Glutamatergic neuron (in vitro differentiated cells): ENCODE results near the gene SLC41A2. TPM values are rescaled to one million over a fixed set of nuclear protein-coding genes. Genes with fewer than 3 reads are reported as not detected.

Source experiments
- DNase-seq: peaks from one replicate; pipeline ENCODE4 v3.0.0; 2022
- H3K27ac Mint-ChIP-seq: one replicate; pipeline ENCODE4 v1.8.0; 2020; ENCODE audit warnings: mild to moderate bottlenecking, mixed read lengths, inconsistent platforms; ENCODE audit not compliant: unreplicated experiment
- H3K27me3 Mint-ChIP-seq: one replicate; pipeline ENCODE4 v1.8.0; 2020; ENCODE audit warnings: mild to moderate bottlenecking, moderate library complexity, mixed read lengths, inconsistent platforms; ENCODE audit not compliant: unreplicated experiment
- H3K36me3 Mint-ChIP-seq: one replicate; pipeline ENCODE4 v1.8.0; 2020; ENCODE audit warnings: mild to moderate bottlenecking, mixed read lengths, inconsistent platforms; ENCODE audit not compliant: unreplicated experiment
- H3K4me1 Mint-ChIP-seq: one replicate; pipeline ENCODE4 v1.8.0; 2020; ENCODE audit warnings: mild to moderate bottlenecking, low read depth, mixed read lengths, inconsistent platforms; ENCODE audit not compliant: unreplicated experiment
- H3K4me3 Mint-ChIP-seq: one replicate; pipeline ENCODE4 v1.8.0; 2020; ENCODE audit warnings: mild to moderate bottlenecking, mixed read lengths, inconsistent platforms; ENCODE audit not compliant: unreplicated experiment
- H3K9me3 Mint-ChIP-seq: one replicate; pipeline ENCODE4 v1.8.0; 2020; ENCODE audit warnings: mild to moderate bottlenecking, moderate library complexity, mixed read lengths, inconsistent platforms; ENCODE audit not compliant: unreplicated experiment
- total RNA-seq: library from RNA; stranded (reverse); fragmentation: NEBNext Ultra II Directional; extraction: Animal tissue kit (Norgen Biotek cat#: 25700); gene quantifications from one replicate; pipeline ENCODE4 v1.2.1, GENCODE V29; 2021; ENCODE audit not compliant: unreplicated experiment
- TF ChIP-seq, protein P1 (sequence below): fragments of 200-600 bp; sonication (generic); IDR thresholded peaks from one replicate; pipeline ENCODE4 v1.5.0; 2021; ENCODE audit not compliant: partially characterized antibody, unreplicated experiment

SLC41A2 gene
- total RNA-seq, 1 donor from 2014 or later, result 12.0 TPM

- no peaks in the 10 kb centered on the region for H3K27me3 Mint-ChIP-seq
- no peak overlapping the region for H3K27ac Mint-ChIP-seq
- DNase-seq, result no peak
- H3K9me3 Mint-ChIP-seq, result no peaks in the 10 kb centered on the region
- TF ChIP-seq, protein P1, sequence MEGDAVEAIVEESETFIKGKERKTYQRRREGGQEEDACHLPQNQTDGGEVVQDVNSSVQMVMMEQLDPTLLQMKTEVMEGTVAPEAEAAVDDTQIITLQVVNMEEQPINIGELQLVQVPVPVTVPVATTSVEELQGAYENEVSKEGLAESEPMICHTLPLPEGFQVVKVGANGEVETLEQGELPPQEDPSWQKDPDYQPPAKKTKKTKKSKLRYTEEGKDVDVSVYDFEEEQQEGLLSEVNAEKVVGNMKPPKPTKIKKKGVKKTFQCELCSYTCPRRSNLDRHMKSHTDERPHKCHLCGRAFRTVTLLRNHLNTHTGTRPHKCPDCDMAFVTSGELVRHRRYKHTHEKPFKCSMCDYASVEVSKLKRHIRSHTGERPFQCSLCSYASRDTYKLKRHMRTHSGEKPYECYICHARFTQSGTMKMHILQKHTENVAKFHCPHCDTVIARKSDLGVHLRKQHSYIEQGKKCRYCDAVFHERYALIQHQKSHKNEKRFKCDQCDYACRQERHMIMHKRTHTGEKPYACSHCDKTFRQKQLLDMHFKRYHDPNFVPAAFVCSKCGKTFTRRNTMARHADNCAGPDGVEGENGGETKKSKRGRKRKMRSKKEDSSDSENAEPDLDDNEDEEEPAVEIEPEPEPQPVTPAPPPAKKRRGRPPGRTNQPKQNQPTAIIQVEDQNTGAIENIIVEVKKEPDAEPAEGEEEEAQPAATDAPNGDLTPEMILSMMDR, result no peak
- H3K4me3 Mint-ChIP-seq, result no peak overlapping the region
- no peaks in the 10 kb centered on the region for H3K4me1 Mint-ChIP-seq
- no peaks in the 10 kb centered on the region for H3K36me3 Mint-ChIP-seq
These were observed 27.4 kb downstream of the SLC41A2 start for GRCh38 chr12:104930388-104931326.

- TF ChIP-seq, protein P1, result no peak
- H3K4me1 Mint-ChIP-seq, result no peaks in the 10 kb centered on the region
- H3K27ac Mint-ChIP-seq, result no peak overlapping the region
- H3K9me3 Mint-ChIP-seq, result no peaks in the 10 kb centered on the region
- no peak overlapping the region for H3K4me3 Mint-ChIP-seq
- no peaks in the 10 kb centered on the region for H3K36me3 Mint-ChIP-seq
- H3K27me3 Mint-ChIP-seq, result no peaks in the 10 kb centered on the region
- DNase-seq, result no peak
These were observed 28.1 kb downstream of the SLC41A2 start for GRCh38 chr12:104929977-104930376.

GRCh38 chr12:104929368-104929767 lies 28.7 kb downstream of the SLC41A2 start:
- DNase-seq, result no peak
- Mint-ChIP-seq H3K36me3 (no peaks in the 10 kb centered on the region), H3K4me3 (no peak overlapping the region), H3K9me3 (no peaks in the 10 kb centered on the region), H3K27ac (no peak overlapping the region), H3K4me1 (no peaks in the 10 kb centered on the region), H3K27me3 (no peaks in the 10 kb centered on the region)
- TF ChIP-seq, protein P1, result no peak

DNA sequence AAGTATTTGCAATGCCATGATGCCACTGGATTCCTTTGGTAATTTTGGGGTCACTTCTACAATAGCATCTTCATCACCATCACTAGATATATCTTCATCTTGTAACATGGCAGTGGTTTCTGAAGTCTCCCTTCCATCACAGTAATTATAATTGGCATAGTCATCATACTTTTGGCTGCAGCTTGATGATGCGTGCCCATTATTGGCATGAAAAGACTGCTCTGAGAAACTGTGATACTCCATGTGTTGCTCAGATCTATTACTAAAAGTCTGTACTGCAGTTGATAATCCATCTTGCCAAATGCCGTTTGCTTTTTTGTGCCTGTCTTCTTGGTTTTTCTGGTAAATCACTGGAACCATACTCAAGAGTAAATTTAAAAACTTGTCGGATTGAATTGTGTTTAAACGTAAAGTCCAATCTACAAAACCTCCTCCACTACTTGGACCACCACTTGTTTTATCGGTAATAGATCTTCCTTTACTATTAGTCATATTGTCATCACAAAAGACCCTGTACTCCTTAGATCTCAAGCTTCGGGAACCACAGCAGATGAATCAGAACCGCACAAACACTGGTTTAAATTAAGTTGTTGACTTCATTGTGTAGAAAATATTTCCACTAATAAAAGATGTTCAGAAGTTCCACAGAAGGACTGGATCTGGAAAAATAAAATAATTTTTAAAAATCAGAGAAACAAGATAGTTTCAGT lies 29.9 kb downstream of the SLC41A2 start:
- H3K27me3 Mint-ChIP-seq, result no peaks in the 10 kb centered on the region
- H3K27ac Mint-ChIP-seq, result no peak overlapping the region

More for the DNA sequence above, 29.9 kb downstream of the SLC41A2 start:
- TF ChIP-seq, protein P1, result no peak
- Mint-ChIP-seq H3K4me1 (no peaks in the 10 kb centered on the region), H3K9me3 (no peaks in the 10 kb centered on the region), H3K36me3 (no peaks in the 10 kb centered on the region), H3K4me3 (no peak overlapping the region)
- DNase-seq, result no peak
